Endometrial microvascular endothelial cells (primary cell): Measurements from ENCODE around the gene SLC25A34. TPM values are rescaled to one million over a fixed set of nuclear protein-coding genes. Genes with fewer than 3 reads are reported as not detected.

Experiments
- in situ Hi-C: cut with HindIII; loops from 2 replicates; pipeline ENCODE4 v1.10.0; 2017; ENCODE audit warnings: low sequenced_read_pairs, low pct_unique_long_range_greater_than_20kb; ENCODE audit errors: inconsistent ontology term
- total RNA-seq: library from RNA; depleted of rRNA; stranded (reverse); fragments of >200 nt; gene quantifications from one replicate; pipeline ENCODE4 v1.2.3, GENCODE V29; 2015; ENCODE audit errors: inconsistent ontology term

The SLC25A34 gene
- total RNA-seq, 1 donor from 2014 or later, result 0.09 TPM

- in situ Hi-C loops, result no loop called here
These were observed 27.4 kb upstream of the SLC25A34 start for GRCh38 chr1:15708486-15709137.

GRCh38 chr1:15709226-15709625 lies 26.8 kb upstream of the SLC25A34 start:
- in situ Hi-C loops, result no loop called here

- in situ Hi-C loops, result no loop called here
These were observed 23.9 kb upstream of the SLC25A34 start for GRCh38 chr1:15712168-15712567.

GRCh38 chr1:15714406-15715136 lies 21.5 kb upstream of the SLC25A34 start:
- in situ Hi-C loops, result no loop called here

- in situ Hi-C loops, result no loop called here
These were observed 18.5 kb upstream of the SLC25A34 start for GRCh38 chr1:15717418-15718125.

- in situ Hi-C loops, result no loop called here
These were observed 17.9 kb upstream of the SLC25A34 start for GRCh38 chr1:15718199-15718601.

- in situ Hi-C loops, result no loop called here
These were observed 16.5 kb upstream of the SLC25A34 start for GRCh38 chr1:15719381-15720120.

GRCh38 chr1:15720861-15721260 lies 15.2 kb upstream of the SLC25A34 start:
- in situ Hi-C loops, result no loop called here

GRCh38 chr1:15722411-15722810 lies 13.6 kb upstream of the SLC25A34 start:
- in situ Hi-C loops, result no loop called here

- in situ Hi-C loops, result no loop called here
These were observed 13.1 kb upstream of the SLC25A34 start for GRCh38 chr1:15722836-15723532.

GRCh38 chr1:15723631-15724246 lies 12.3 kb upstream of the SLC25A34 start:
- in situ Hi-C loops, result no loop called here

- in situ Hi-C loops, result no loop called here
These were observed 10.8 kb upstream of the SLC25A34 start for GRCh38 chr1:15724949-15725880.

GRCh38 chr1:15726508-15726907 lies 9.6 kb upstream of the SLC25A34 start:
- in situ Hi-C loops, result no loop called here

- in situ Hi-C loops, result no loop called here
These were observed 9.0 kb upstream of the SLC25A34 start for GRCh38 chr1:15727021-15727420.

GRCh38 chr1:15727424-15727823 lies 8.6 kb upstream of the SLC25A34 start:
- in situ Hi-C loops, result no loop called here

- in situ Hi-C loops, result no loop called here
These were observed 8.1 kb upstream of the SLC25A34 start for GRCh38 chr1:15727866-15728534.
